Fibroblast of pulmonary artery (primary cell): ENCODE results near the gene DHRS7B.
"Not testable (repeated sequence)": the region's sequence is repeated elsewhere in the genome, so short reads cannot be mapped to it uniquely, and the experiment has no call there.

Experiments
- DNase-seq: peaks from one replicate; pipeline ENCODE4 v3.0.0-alpha.2; 2010; ENCODE audit warnings: low read depth
- H3K4me3 ChIP-seq: replicated peaks from 2 replicates; pipeline ENCODE4 v1.5.1; 2011; ENCODE audit warnings: low read depth, mild to moderate bottlenecking, control low read depth, low read length, moderate library complexity
- CTCF ChIP-seq: IDR thresholded peaks from 2 replicates; pipeline ENCODE4 v1.5.1; 2011; ENCODE audit warnings: mild to moderate bottlenecking, control low read depth, low read length, inconsistent platforms; ENCODE audit errors: missing control alignments

Gene DHRS7B

DNA sequence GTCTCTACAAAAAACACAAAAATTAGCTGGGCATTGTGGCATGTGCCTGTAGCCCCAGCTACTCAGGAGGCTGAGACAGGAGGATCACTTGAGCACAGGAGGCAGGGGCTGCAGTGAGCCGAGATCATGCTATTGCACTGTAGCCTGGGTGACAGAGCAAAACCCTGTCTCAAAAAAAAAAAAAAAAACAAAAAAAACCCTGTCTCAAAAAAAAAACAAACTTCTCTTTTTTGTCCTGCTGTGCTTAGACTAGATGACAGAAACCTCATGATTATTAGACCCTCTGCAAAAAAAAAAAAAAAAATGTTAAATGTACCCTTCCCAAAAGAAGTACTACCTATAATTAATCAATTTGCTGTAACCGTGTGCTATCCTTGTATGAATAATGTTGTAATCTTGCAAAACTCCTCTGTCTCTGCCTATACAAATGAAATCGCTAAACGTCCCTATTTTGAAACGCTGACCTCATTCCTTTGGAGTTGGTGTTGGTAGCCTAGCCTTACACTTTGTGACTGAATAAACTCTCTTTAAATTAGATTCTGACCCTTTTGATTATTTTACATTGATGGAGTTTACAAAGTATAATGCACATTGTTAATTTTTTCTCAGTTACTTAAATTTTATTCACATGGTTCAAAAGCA lies 13.6 kb upstream of the DHRS7B start:
- TF ChIP-seq CTCF: no peak
- no peak for DNase-seq
- H3K4me3 ChIP-seq: no peak overlapping the region

GRCh38 chr17:21113716-21114115 lies 13.0 kb upstream of the DHRS7B start:
- DNase-seq: no peak
- H3K4me3 ChIP-seq: no peak overlapping the region
- no peak for TF ChIP-seq CTCF

DNA sequence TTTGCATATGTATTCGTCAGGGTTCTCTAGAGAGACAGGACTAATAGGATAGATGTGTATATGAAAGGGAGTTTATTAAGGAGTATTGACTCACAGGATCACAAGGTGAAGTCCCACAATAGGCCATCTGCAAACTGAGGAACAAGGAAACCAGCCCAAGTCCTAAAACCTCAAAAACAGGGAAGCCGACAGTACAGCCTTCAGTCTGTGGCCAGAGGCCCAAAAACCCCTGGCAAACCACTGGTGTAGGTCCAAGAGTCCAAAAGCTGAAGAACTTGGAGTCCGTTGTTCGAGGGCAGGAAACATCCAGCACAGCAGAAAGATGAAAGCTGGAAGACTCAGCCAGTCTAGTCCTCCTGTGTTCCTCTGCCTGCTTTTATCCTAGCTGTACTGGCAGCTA lies 12.0 kb upstream of the DHRS7B start:
- not testable (repeated sequence) for H3K4me3 ChIP-seq, DNase-seq

- peak overlapping the region; percentile 25 for H3K4me3 ChIP-seq
- peak; percentile 95 for TF ChIP-seq CTCF
- peak; percentile 76 for DNase-seq
Observed at GRCh38 chr17:21119247-21119918, 7.4 kb upstream of the DHRS7B start.

GRCh38 chr17:21119919-21120249 lies 6.9 kb upstream of the DHRS7B start:
- no peak for TF ChIP-seq CTCF
- no peak for DNase-seq
- no peak overlapping the region for H3K4me3 ChIP-seq

- no peak overlapping the region for H3K4me3 ChIP-seq
- no peak for DNase-seq
- no peak for TF ChIP-seq CTCF
Observed at GRCh38 chr17:21124086-21124485, 2.7 kb upstream of the DHRS7B start.

- H3K4me3 ChIP-seq, DNase-seq: not testable (repeated sequence)
Observed at GRCh38 chr17:21124517-21124916, 2.2 kb upstream of the DHRS7B start.

- no peak overlapping the region for H3K4me3 ChIP-seq
- no peak for DNase-seq
- TF ChIP-seq CTCF: no peak
Observed at GRCh38 chr17:21125862-21126261, 902 bp upstream of the DHRS7B start.
